Stimulated activated CD4-positive, alpha-beta T cell treated with anti-CD3 and anti-CD28 coated beads, Interleukin-1b, Interleukin-23, amount 100 ng/mL, for 24 hours (primary cell): Measurements from ENCODE around the gene MBLAC1.

Experiments
- DNase-seq, 4 experiments: peaks; one replicate each; pipeline ENCODE4 v3.0.0-alpha.2; 2020; ENCODE audit warnings: low read depth in 4 of 4, low spot score in 1 of 4

The MBLAC1 gene

DNA sequence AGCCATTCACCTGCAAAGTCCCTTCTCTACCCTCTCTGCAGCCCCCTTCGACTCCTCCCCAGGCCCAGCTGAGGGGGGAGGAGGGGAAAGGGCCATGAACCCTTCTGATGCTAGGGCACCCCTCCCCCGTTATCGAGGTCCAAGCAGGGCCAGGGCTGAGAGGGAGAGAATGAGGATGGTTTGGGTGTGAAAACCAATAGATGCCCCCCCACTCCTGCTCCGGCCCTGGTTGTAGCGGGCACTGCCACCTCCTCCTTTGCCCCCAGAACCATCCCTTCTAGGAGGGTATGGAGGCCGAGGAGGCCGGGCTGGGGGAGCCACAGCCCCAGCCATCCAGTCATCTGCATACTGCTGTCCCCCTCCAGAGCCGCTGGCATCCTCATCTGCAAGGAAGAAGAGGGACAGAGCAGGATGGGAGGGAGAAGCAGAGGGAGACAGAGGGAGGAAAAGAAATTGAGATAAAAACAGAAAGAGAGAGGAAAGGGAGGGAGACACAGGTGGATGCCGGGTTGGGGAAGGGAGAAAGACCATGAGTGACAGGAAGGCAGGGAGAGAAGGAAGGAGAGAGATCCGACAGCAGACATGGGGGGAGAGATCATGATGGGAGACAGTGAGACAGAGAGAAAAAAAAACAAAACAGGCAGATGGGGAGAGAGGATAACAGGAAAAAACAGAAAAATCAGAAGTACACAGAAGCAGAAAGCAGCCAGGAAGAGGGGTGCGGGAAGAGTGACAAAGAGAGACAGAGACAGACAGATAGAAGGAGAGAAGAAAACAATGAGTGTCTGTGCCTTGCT, 43.5 kb downstream of the MBLAC1 start:
- DNase-seq, result no peak

GRCh38 chr7:100171087-100171681, 44.4 kb downstream of the MBLAC1 start:
- no peak for DNase-seq

- DNase-seq, result no peak
These were observed 45.1 kb downstream of the MBLAC1 start for GRCh38 chr7:100171840-100172239.

- no peak for DNase-seq
These were observed 47.2 kb downstream of the MBLAC1 start for GRCh38 chr7:100173806-100174495.

DNA sequence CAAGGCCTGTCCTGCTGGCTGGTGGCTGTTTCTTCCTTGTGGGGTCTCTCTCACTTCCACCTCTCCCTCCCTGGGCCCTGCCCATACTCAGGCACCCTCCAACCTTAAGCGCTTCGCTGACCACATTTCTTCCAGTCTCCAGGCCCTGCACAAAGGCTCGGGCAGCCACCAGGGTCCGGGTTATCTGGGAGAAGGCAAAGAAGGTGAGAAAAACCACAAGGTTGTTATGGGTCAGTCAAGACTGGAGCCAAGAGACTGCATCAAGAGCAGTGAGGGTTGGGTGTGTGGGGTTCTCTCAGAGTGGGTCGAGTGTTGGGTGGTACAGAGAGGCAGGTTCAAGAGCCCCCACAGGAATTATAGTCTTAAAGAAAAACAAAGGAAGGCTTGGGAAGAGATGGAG, 47.8 kb downstream of the MBLAC1 start:
- no peak for DNase-seq

GRCh38 chr7:100175296-100175935, 48.6 kb downstream of the MBLAC1 start:
- DNase-seq, result no peak

DNA sequence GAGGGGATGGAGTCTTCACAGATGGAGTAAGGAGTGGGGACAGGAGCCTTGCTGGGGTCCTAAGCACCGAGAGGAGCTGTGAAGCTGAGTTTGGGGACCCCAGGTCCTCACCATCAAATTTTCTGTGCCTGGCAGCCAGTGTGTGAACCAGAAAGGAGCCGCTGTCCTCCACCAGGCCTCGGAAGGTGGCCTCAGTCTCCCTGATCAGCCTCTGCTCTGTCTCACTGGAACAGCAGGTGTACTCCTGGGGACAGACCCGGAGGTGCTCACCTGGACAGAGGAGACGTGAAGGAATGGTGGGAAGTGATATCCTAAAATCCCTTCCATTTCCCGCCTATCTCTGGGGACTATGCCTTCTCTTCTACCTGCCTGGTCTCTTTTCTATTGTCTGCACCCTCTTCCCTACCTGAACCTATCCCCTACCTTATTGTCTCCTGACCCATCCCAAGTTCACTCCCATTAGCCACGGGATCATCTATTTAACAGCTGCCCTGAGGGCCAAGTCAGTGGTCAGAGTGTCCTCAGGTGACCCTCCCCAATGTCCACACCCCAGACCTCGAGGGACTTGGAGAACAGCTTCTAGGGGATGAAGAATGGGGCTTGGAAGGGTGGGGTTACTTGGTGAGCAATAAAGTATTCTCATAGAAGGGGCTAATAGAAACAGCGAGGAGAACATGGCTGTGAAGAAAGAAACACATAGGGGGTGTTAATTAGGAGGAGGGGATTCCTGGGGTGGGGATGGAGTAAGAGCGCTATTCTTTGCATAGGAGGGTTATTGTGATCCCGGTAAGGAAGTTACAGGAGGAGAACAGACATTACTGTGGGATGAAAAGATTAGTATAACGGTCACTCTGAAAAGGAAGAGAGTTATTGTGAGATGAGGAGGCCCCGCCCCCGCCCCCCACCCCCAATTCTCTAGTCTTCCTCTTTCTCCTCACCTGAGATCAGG, 49.6 kb downstream of the MBLAC1 start:
- DNase-seq, result no peak

GRCh38 chr7:100177045-100178001, 50.6 kb downstream of the MBLAC1 start, which contains the start of the genes GPC2 and STAG3:
Gene GPC2, minus strand, starts transcription at chr7:100177381. Its CDS starts 182 bp downstream, at chr7:100177199.
Gene STAG3, plus strand, starts transcription at chr7:100177918. Its CDS starts 2,639 bp downstream, at chr7:100180557.
- DNase-seq, result peak; percentile 92 to 98 (median 96)
